Measurements from ENCODE around the gene OSBPL5.

Gene OSBPL5

GRCh38 chr11:3088806-3089205 lies 76.3 kb downstream of the OSBPL5 start:
- H3K4me3 ChIP-seq (ENCODE audit: low read length in 2 of 2): no peak overlapping the region
- no peak overlapping the region for H3K9ac ChIP-seq (ENCODE audit: low read depth, low read length, poor library complexity)
- no peak overlapping the region for H3K23ac ChIP-seq (ENCODE audit: low read depth, low read length, poor library complexity)
- no peak overlapping the region for H3K14ac ChIP-seq (ENCODE audit: low read length)
- DNase-seq (ENCODE audit: low spot score): no peak
- H3K36me3 ChIP-seq (replicated peaks in 1 of 2; ENCODE audit: control insufficient read depth in 2 of 2, insufficient read depth in 2 of 2, low read length in 2 of 2): peaks cover 2 to 3% of the 10 kb centered on the region in 2 donors
- H2AK5ac ChIP-seq (ENCODE audit: low read depth, low read length): no peak overlapping the region
- no peaks in the 10 kb centered on the region for H3K27me3 ChIP-seq (ENCODE audit: control insufficient read depth in 3 of 3, insufficient read depth in 3 of 3, low read depth in 1 of 3, low read length in 3 of 3)
- no peak overlapping the region for H2AFZ ChIP-seq (ENCODE audit: low read length)
- H4K8ac ChIP-seq (ENCODE audit: low read depth, low read length): no peak overlapping the region
- H3K4me2 ChIP-seq (ENCODE audit: insufficient read depth, low read length, poor library complexity, severe bottlenecking): no peak overlapping the region
- H3K4me1 ChIP-seq (ENCODE audit: control insufficient read depth in 2 of 2, insufficient read depth in 1 of 2, low read depth in 1 of 2, low read length in 2 of 2): peaks cover 0 to 8% of the 10 kb centered on the region in 2 donors
- no peak overlapping the region for H2BK12ac ChIP-seq (ENCODE audit: low read length)
- no peaks in the 10 kb centered on the region for H3K9me3 ChIP-seq (replicated peaks in 1 of 2; ENCODE audit: control insufficient read depth in 2 of 2, insufficient read depth in 1 of 2, low read depth in 1 of 2, low read length in 2 of 2)
- no peak overlapping the region for H4K91ac ChIP-seq (ENCODE audit: low read depth, low read length, poor library complexity)
- H3K79me1 ChIP-seq (ENCODE audit: low read depth, low read length): peaks cover 2% of the 10 kb centered on the region
- H2BK5ac ChIP-seq (ENCODE audit: low read length): no peak overlapping the region
- no peak overlapping the region for H3K4ac ChIP-seq (ENCODE audit: low read length)
- H2BK15ac ChIP-seq (ENCODE audit: low read length): no peak overlapping the region
- no peak overlapping the region for H3K27ac ChIP-seq (replicated peaks; ENCODE audit: low read length)
- no CpG with 5 or more reads among the region's 14 CpGs for WGBS, 2 donors (ENCODE audit: extremely low coverage in 2 of 2, insufficient read length in 2 of 2, insufficient replicate concordance in 1 of 2)
- H2BK120ac ChIP-seq (ENCODE audit: low read depth, low read length): no peak overlapping the region
- H3K18ac ChIP-seq (ENCODE audit: low read length): no peak overlapping the region

- WGBS, 2 donors (ENCODE audit: extremely low coverage in 2 of 2, insufficient read length in 2 of 2, insufficient replicate concordance in 1 of 2): no CpG with 5 or more reads among the region's 24 CpGs
- Histone ChIP-seq H3K27me3 (ENCODE audit: control insufficient read depth in 3 of 3, insufficient read depth in 3 of 3, low read depth in 1 of 3, low read length in 3 of 3) (peaks cover 0 to 2% (median 0%) of the 10 kb centered on the region in 3 experiments), H3K4ac (ENCODE audit: low read length) (no peak overlapping the region), H3K27ac (replicated peaks; ENCODE audit: low read length) (no peak overlapping the region), H2BK5ac (ENCODE audit: low read length) (peak overlapping the region; percentile 3), H3K36me3 (replicated peaks in 1 of 2; ENCODE audit: control insufficient read depth in 2 of 2, insufficient read depth in 2 of 2, low read length in 2 of 2) (peaks cover under 1 to 2% of the 10 kb centered on the region in 2 donors), H3K14ac (ENCODE audit: low read length) (peak overlapping the region; percentile 63), H3K79me1 (ENCODE audit: low read depth, low read length) (peaks cover 2% of the 10 kb centered on the region), H4K8ac (ENCODE audit: low read depth, low read length) (no peak overlapping the region), H3K4me1 (ENCODE audit: control insufficient read depth in 2 of 2, insufficient read depth in 1 of 2, low read depth in 1 of 2, low read length in 2 of 2) (peaks cover 0 to 5% of the 10 kb centered on the region in 2 donors), H2BK120ac (ENCODE audit: low read depth, low read length) (no peak overlapping the region), H4K91ac (ENCODE audit: low read depth, low read length, poor library complexity) (peak overlapping the region; percentile 24), H2BK15ac (ENCODE audit: low read length) (no peak overlapping the region), H2BK12ac (ENCODE audit: low read length) (no peak overlapping the region), H2AFZ (ENCODE audit: low read length) (no peak overlapping the region), H3K9ac (ENCODE audit: low read depth, low read length, poor library complexity) (no peak overlapping the region), H3K9me3 (replicated peaks in 1 of 2; ENCODE audit: control insufficient read depth in 2 of 2, insufficient read depth in 1 of 2, low read depth in 1 of 2, low read length in 2 of 2) (no peaks in the 10 kb centered on the region), H2AK5ac (ENCODE audit: low read depth, low read length) (no peak overlapping the region), H3K4me3 (ENCODE audit: low read length in 2 of 2) (no peak overlapping the region), H3K18ac (ENCODE audit: low read length) (peak overlapping the region; percentile 22), H3K23ac (ENCODE audit: low read depth, low read length, poor library complexity) (no peak overlapping the region), H3K4me2 (ENCODE audit: insufficient read depth, low read length, poor library complexity, severe bottlenecking) (no peak overlapping the region)
- no peak for DNase-seq (ENCODE audit: low spot score)
Observed at GRCh38 chr11:3087821-3088800, 77.0 kb downstream of the OSBPL5 start.

- peak overlapping the region; percentile 75 for H3K23ac ChIP-seq (ENCODE audit: low read depth, low read length, poor library complexity)
Observed at GRCh38 chr11:3087373-3087772, 77.7 kb downstream of the OSBPL5 start.

DNA sequence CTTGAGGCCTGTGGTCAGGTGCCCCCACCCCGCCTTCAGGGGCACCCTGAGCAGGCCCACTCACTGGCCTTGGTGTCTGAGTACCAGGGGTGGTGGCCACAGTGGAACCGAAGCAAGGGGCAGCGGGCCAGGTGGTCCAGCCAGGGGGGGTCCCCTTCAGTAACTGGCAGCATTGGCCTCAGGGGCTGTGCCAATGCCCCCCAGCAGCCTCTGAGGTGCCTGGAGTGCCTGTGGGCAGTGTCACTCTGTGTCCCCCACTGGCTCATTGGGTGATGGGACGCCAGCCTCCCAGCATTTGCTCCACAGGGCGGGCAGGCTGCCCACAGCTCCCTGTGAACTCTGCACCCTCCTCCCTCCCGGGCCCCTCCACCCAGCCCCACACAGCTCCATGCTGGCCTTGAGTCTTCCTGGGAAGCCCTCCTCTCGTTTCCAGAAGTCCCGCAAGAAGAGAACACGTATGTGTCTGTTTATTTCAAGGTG lies 78.4 kb downstream of the OSBPL5 start:
- DNase-seq (ENCODE audit: low spot score): no peak
- no peak overlapping the region for H4K8ac ChIP-seq (ENCODE audit: low read depth, low read length)
- no peak overlapping the region for H2BK12ac ChIP-seq (ENCODE audit: low read length)
- H3K36me3 ChIP-seq (replicated peaks in 1 of 2; ENCODE audit: control insufficient read depth in 2 of 2, insufficient read depth in 2 of 2, low read length in 2 of 2): peaks cover 0 to 2% of the 10 kb centered on the region in 2 donors
- H2AK5ac ChIP-seq (ENCODE audit: low read depth, low read length): no peak overlapping the region
- peaks cover 0 to 2% (median 0%) of the 10 kb centered on the region in 3 experiments for H3K27me3 ChIP-seq (ENCODE audit: control insufficient read depth in 3 of 3, insufficient read depth in 3 of 3, low read depth in 1 of 3, low read length in 3 of 3)
- peaks cover 0 to 3% of the 10 kb centered on the region in 2 donors for H3K4me1 ChIP-seq (ENCODE audit: control insufficient read depth in 2 of 2, insufficient read depth in 1 of 2, low read depth in 1 of 2, low read length in 2 of 2)
- H2AFZ ChIP-seq (ENCODE audit: low read length): no peak overlapping the region
- no peak overlapping the region for H4K91ac ChIP-seq (ENCODE audit: low read depth, low read length, poor library complexity)
- WGBS, 2 donors (ENCODE audit: extremely low coverage in 2 of 2, insufficient read length in 2 of 2, insufficient replicate concordance in 1 of 2): no CpG with 5 or more reads among the region's 9 CpGs
- no peak overlapping the region for H3K27ac ChIP-seq (replicated peaks; ENCODE audit: low read length)
- no peak overlapping the region for H3K4me3 ChIP-seq (ENCODE audit: low read length in 2 of 2)
- peaks cover 2% of the 10 kb centered on the region for H3K79me1 ChIP-seq (ENCODE audit: low read depth, low read length)
- H3K4ac ChIP-seq (ENCODE audit: low read length): no peak overlapping the region
- no peak overlapping the region for H2BK120ac ChIP-seq (ENCODE audit: low read depth, low read length)
- no peaks in the 10 kb centered on the region for H3K9me3 ChIP-seq (replicated peaks in 1 of 2; ENCODE audit: control insufficient read depth in 2 of 2, insufficient read depth in 1 of 2, low read depth in 1 of 2, low read length in 2 of 2)
- no peak overlapping the region for H2BK15ac ChIP-seq (ENCODE audit: low read length)
- no peak overlapping the region for H3K4me2 ChIP-seq (ENCODE audit: insufficient read depth, low read length, poor library complexity, severe bottlenecking)
- peak overlapping the region; percentile 64 for H3K18ac ChIP-seq (ENCODE audit: low read length)
- H3K14ac ChIP-seq (ENCODE audit: low read length): no peak overlapping the region
- H2BK5ac ChIP-seq (ENCODE audit: low read length): no peak overlapping the region
- peak overlapping the region; percentile 8 for H3K23ac ChIP-seq (ENCODE audit: low read depth, low read length, poor library complexity)
- H3K9ac ChIP-seq (ENCODE audit: low read depth, low read length, poor library complexity): no peak overlapping the region

More at GRCh38 chr11:3087373-3087772, 77.7 kb downstream of the OSBPL5 start:
- no peak overlapping the region for H2BK5ac ChIP-seq (ENCODE audit: low read length)
- DNase-seq (ENCODE audit: low spot score): no peak
- no peak overlapping the region for H2AK5ac ChIP-seq (ENCODE audit: low read depth, low read length)
- peaks cover 0 to 2% of the 10 kb centered on the region in 2 donors for H3K36me3 ChIP-seq (replicated peaks in 1 of 2; ENCODE audit: control insufficient read depth in 2 of 2, insufficient read depth in 2 of 2, low read length in 2 of 2)
- H3K9ac ChIP-seq (ENCODE audit: low read depth, low read length, poor library complexity): no peak overlapping the region
- H3K27ac ChIP-seq (replicated peaks; ENCODE audit: low read length): no peak overlapping the region
- no peaks in the 10 kb centered on the region for H3K9me3 ChIP-seq (replicated peaks in 1 of 2; ENCODE audit: control insufficient read depth in 2 of 2, insufficient read depth in 1 of 2, low read depth in 1 of 2, low read length in 2 of 2)
- H3K14ac ChIP-seq (ENCODE audit: low read length): no peak overlapping the region
- H2BK12ac ChIP-seq (ENCODE audit: low read length): no peak overlapping the region
- H4K91ac ChIP-seq (ENCODE audit: low read depth, low read length, poor library complexity): no peak overlapping the region
- no peak overlapping the region for H2BK120ac ChIP-seq (ENCODE audit: low read depth, low read length)
- no peak overlapping the region for H2BK15ac ChIP-seq (ENCODE audit: low read length)
- no peak overlapping the region for H4K8ac ChIP-seq (ENCODE audit: low read depth, low read length)
- no peak overlapping the region for H3K18ac ChIP-seq (ENCODE audit: low read length)
- H3K4me3 ChIP-seq (ENCODE audit: low read length in 2 of 2): no peak overlapping the region
- H3K4me1 ChIP-seq (ENCODE audit: control insufficient read depth in 2 of 2, insufficient read depth in 1 of 2, low read depth in 1 of 2, low read length in 2 of 2): peaks cover 0 to 5% of the 10 kb centered on the region in 2 donors
- H3K4ac ChIP-seq (ENCODE audit: low read length): no peak overlapping the region
- no CpG with 5 or more reads among the region's 11 CpGs for WGBS, 2 donors (ENCODE audit: extremely low coverage in 2 of 2, insufficient read length in 2 of 2, insufficient replicate concordance in 1 of 2)
- H3K4me2 ChIP-seq (ENCODE audit: insufficient read depth, low read length, poor library complexity, severe bottlenecking): no peak overlapping the region
- no peak overlapping the region for H2AFZ ChIP-seq (ENCODE audit: low read length)
- peaks cover 0 to 2% (median 0%) of the 10 kb centered on the region in 3 experiments for H3K27me3 ChIP-seq (ENCODE audit: control insufficient read depth in 3 of 3, insufficient read depth in 3 of 3, low read depth in 1 of 3, low read length in 3 of 3)
- H3K79me1 ChIP-seq (ENCODE audit: low read depth, low read length): peaks cover 2% of the 10 kb centered on the region
